Fibroblast of the aortic adventitia (primary cell): ENCODE measurements around the gene EHBP1L1. TPM values are rescaled to one million over a fixed set of nuclear protein-coding genes. Genes with fewer than 3 reads are reported as not detected.

ENCODE experiments used
- DNase-seq: peaks from one replicate; pipeline ENCODE4 v3.0.0-alpha.2; 2010; ENCODE audit warnings: low read depth
- H3K4me3 ChIP-seq: 2 replicates; pipeline ENCODE4 v1.5.1; 2011; ENCODE audit warnings: low read depth, mild to moderate bottlenecking, control low read depth, low read length, moderate library complexity
- CTCF ChIP-seq: IDR thresholded peaks from 2 replicates; pipeline ENCODE4 v1.5.1; 2011; ENCODE audit warnings: mild to moderate bottlenecking, low read length, control low read depth, inconsistent platforms; ENCODE audit not compliant: insufficient read depth
- total RNA-seq: library from RNA; depleted of rRNA; stranded (reverse); fragments of >200 nt; gene quantifications from 2 replicates; pipeline ENCODE4 v1.2.3, GENCODE V29; 2012; ENCODE audit warnings: low replicate concordance

The EHBP1L1 gene
- total RNA-seq, 1 donor, result 52.2 TPM

GRCh38 chr11:65571420-65571819 is 4.4 kb upstream of the EHBP1L1 start:
- H3K4me3 ChIP-seq, result peak overlapping the region; percentile 93
- no peak for TF ChIP-seq CTCF
- no peak for DNase-seq

GRCh38 chr11:65571940-65572339 is 3.9 kb upstream of the EHBP1L1 start:
- H3K4me3 ChIP-seq, result peak overlapping the region; percentile 93
- peak; percentile 54 for DNase-seq
- TF ChIP-seq CTCF, result peak; percentile 47

GRCh38 chr11:65572356-65573051 is 3.3 kb upstream of the EHBP1L1 start, which contains the start of gene FAM89B:
FAM89B (plus strand) TSS chr11:65572538; CDS start chr11:65572670, 132 bp downstream.
- peak; percentile 82 for DNase-seq
- no peak for TF ChIP-seq CTCF
- peak within 1 kb of the TSS; percentile 93 for H3K4me3 ChIP-seq

GRCh38 chr11:65573391-65574079 is 2.3 kb upstream of the EHBP1L1 start:
- TF ChIP-seq CTCF, result no peak
- peak overlapping the region; percentile 93 for H3K4me3 ChIP-seq
- DNase-seq, result no peak

GRCh38 chr11:65574109-65574810 is 1.6 kb upstream of the EHBP1L1 start:
- H3K4me3 ChIP-seq, result peak overlapping the region; percentile 93
- TF ChIP-seq CTCF, result peak; percentile 67
- peak; percentile 95 for DNase-seq

GRCh38 chr11:65574811-65575567 is 864 bp upstream of the EHBP1L1 start:
- H3K4me3 ChIP-seq, result peak overlapping the region; percentile 69
- peak; percentile 33 for DNase-seq
- TF ChIP-seq CTCF, result no peak
